Prostate gland (tissue), 2 donors: Measurements from ENCODE around the gene NTNG2. TPM values are rescaled to one million over a fixed set of nuclear protein-coding genes. Genes with fewer than 3 reads are reported as not detected.

ENCODE experiments used
- DNase-seq: peaks from one replicate; pipeline ENCODE4 v3.0.0-alpha.2; 2019; ENCODE audit warnings: low spot score
- H3K27ac ChIP-seq, 2 donors: fragments of 200-600 bp; sonication (generic); 2 replicates each; pipeline ENCODE4 v1.5.1; 2017 to 2019
- H3K27me3 ChIP-seq: fragments of 200-600 bp; sonication (generic); replicated peaks from 2 replicates; pipeline ENCODE4 v1.5.1; 2019; ENCODE audit not compliant: insufficient read depth
- H3K36me3 ChIP-seq, 2 donors: fragments of 200-600 bp; sonication (generic); 1 replicate in 1 of 2; 2 replicates in 1 of 2; pipeline versions ENCODE4 v1.5.1 to v1.8.1; 2017 to 2019
- H3K4me1 ChIP-seq: fragments of 200-600 bp; sonication (generic); replicated peaks from 2 replicates; pipeline ENCODE4 v1.5.1; 2019
- H3K4me3 ChIP-seq, 2 donors: fragments of 200-600 bp; sonication (generic); 2 replicates each; pipeline ENCODE4 v1.5.1; 2017 to 2019
- H3K9me3 ChIP-seq: fragments of 200-600 bp; sonication (generic); 2 replicates; pipeline ENCODE4 v1.5.1; 2017
- CTCF ChIP-seq, 4 experiments: fragments of 200-600 bp in 2 of 4; fragments of 450-650 bp in 2 of 4; sonication (generic) in 2 of 4; IDR thresholded peaks; 1 replicate in 3 of 4; 2 replicates in 1 of 4; pipeline ENCODE4 v1.5.1; 2016 to 2019; ENCODE audit warnings: antibody characterized with exemption in 4 of 4, mild to moderate bottlenecking in 2 of 4, moderate library complexity in 2 of 4
- POLR2A ChIP-seq: fragments of 450-650 bp; IDR thresholded peaks from one replicate; pipeline ENCODE4 v1.6.1; 2016; ENCODE audit warnings: antibody characterized with exemption, mild to moderate bottlenecking
- POLR2AphosphoS5 ChIP-seq: sonication (generic); formaldehyde crosslinking; IDR thresholded peaks from one replicate; pipeline ENCODE4 v1.6.1; 2017; ENCODE audit warnings: antibody characterized with exemption
- WGBS: methylation state at CpG from one replicate; pipeline ENCODE4 v1.1.5; 2018; 5-methylcytosine and 5-hydroxymethylcytosine counted together
- intact Hi-C: fragments of 100-400 bp; cut with DNase I; formaldehyde crosslinking; loops from one replicate; pipeline ENCODE4 v1.14.2; 2022
- total RNA-seq, 2 donors: library from RNA; depleted of rRNA; stranded (reverse); fragments of >200 nt; gene quantifications; one replicate each; pipeline ENCODE4 v1.1.0, GENCODE V29; 2016

Gene NTNG2
- total RNA-seq, 2 donors from 2014 or later: 12.7 to 37.4 TPM

GRCh38 chr9:132124800-132125199, 37.1 kb upstream of the NTNG2 start:
- no peaks in the 10 kb centered on the region for H3K27me3 ChIP-seq
- intact Hi-C loops: no loop called here

GRCh38 chr9:132125361-132125760, 36.5 kb upstream of the NTNG2 start:
- Histone ChIP-seq H3K4me3 (no peak overlapping the region), H3K36me3 (no peaks in the 10 kb centered on the region), H3K27ac (no peak overlapping the region), H3K27me3 (no peaks in the 10 kb centered on the region), H3K9me3 (no peaks in the 10 kb centered on the region), H3K4me1 (no peaks in the 10 kb centered on the region)
- TF ChIP-seq POLR2A: no peak
- no peak for TF ChIP-seq POLR2AphosphoS5
- TF ChIP-seq CTCF (IDR thresholded peaks at IDR 0.05): no peak
- intact Hi-C loops: no loop called here
- DNase-seq: no peak
- 34% methylated on average over 7 of the region's 7 CpGs for WGBS

More at GRCh38 chr9:132124800-132125199, 37.1 kb upstream of the NTNG2 start:
- no peaks in the 10 kb centered on the region for H3K4me1 ChIP-seq
- 40% methylated on average over 6 of the region's 6 CpGs for WGBS
- H3K36me3 ChIP-seq: no peaks in the 10 kb centered on the region
- TF ChIP-seq POLR2AphosphoS5 (no peak), POLR2A (no peak), CTCF (IDR thresholded peaks at IDR 0.05) (no peak)
- no peak for DNase-seq
- no peak overlapping the region for H3K4me3 ChIP-seq
- no peaks in the 10 kb centered on the region for H3K9me3 ChIP-seq
- no peak overlapping the region for H3K27ac ChIP-seq

DNA sequence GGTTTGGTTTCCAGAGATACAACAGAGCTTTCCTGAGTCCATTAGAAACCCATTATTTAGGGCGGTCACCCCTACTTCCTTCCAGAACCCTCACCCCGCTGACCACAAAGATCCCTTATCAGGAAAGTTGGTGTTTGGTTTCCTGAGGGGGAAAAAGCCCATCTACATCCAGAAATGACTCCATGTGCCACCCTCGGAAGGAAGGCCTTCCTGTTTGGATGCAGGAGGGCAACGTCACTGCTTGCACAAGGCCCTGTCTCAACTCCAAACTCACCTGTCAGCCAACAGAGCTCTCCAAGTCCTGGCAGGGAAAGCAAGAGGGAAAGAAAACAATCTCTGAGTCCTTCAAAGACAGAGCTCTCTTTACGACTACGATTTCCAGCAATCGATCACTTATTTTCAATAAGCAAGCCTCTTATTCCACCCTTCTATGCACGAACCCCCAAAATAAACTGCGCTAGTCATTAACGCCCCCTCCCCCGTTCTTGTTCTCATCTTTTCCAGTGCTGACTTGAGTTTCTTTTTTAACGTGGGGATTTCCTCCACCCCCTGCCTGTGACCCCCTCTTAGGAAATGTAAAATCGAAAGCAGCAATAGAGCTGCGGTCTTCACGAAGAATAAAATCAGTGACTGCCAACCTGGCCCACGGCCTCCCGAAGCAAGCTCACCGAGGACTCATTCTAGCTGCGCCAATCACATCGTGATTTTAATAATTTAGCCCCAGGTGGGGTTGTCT, 35.7 kb upstream of the NTNG2 start:
- intact Hi-C loops: no loop called here
- WGBS: 50% methylated on average over 20 of the region's 20 CpGs
- no peak for DNase-seq
- Histone ChIP-seq H3K27me3 (no peaks in the 10 kb centered on the region), H3K27ac (no peak overlapping the region), H3K4me3 (no peak overlapping the region), H3K4me1 (no peaks in the 10 kb centered on the region), H3K36me3 (no peaks in the 10 kb centered on the region), H3K9me3 (no peaks in the 10 kb centered on the region)
- no peak for TF ChIP-seq POLR2AphosphoS5
- TF ChIP-seq POLR2A: no peak
- no peak for TF ChIP-seq CTCF (IDR thresholded peaks at IDR 0.05)

GRCh38 chr9:132126680-132127236, 35.1 kb upstream of the NTNG2 start:
- no peak overlapping the region for H3K27ac ChIP-seq
- no peak for DNase-seq
- no peaks in the 10 kb centered on the region for H3K27me3 ChIP-seq
- no peak for TF ChIP-seq CTCF (IDR thresholded peaks at IDR 0.05)
- no peak for TF ChIP-seq POLR2A
- TF ChIP-seq POLR2AphosphoS5: no peak
- WGBS: 65% methylated on average over 13 of the region's 13 CpGs
- intact Hi-C loops: no loop called here
- H3K36me3 ChIP-seq: no peaks in the 10 kb centered on the region
- no peaks in the 10 kb centered on the region for H3K9me3 ChIP-seq
- H3K4me1 ChIP-seq: no peaks in the 10 kb centered on the region
- H3K4me3 ChIP-seq: no peak overlapping the region
